Measurements from ENCODE around the gene COQ5.

COQ5 gene

GRCh38 chr12:120481022-120481767 is 47.8 kb downstream of the COQ5 start:
- DNase-seq (ENCODE audit: low read depth, low spot score): no peak
- Histone ChIP-seq H3K4me1 (ENCODE audit: insufficient read depth, insufficient read length) (no peaks in the 10 kb centered on the region), H3K9me3 (ENCODE audit: insufficient read depth, low read length) (no peaks in the 10 kb centered on the region), H3K9ac (ENCODE audit: insufficient read length, low read depth) (no peak overlapping the region), H3K36me3 (ENCODE audit: insufficient read depth, insufficient read length, low read length) (peaks cover 2% of the 10 kb centered on the region), H3K4me3 (ENCODE audit: insufficient read length, low read depth) (no peak overlapping the region), H3K27me3 (ENCODE audit: insufficient read depth, insufficient read length) (no peaks in the 10 kb centered on the region)
- no peak for TF ChIP-seq SUZ12 (IDR thresholded peaks at IDR 0.05; ENCODE audit: extremely low read depth, insufficient read depth, insufficient read length)
- no peak for TF ChIP-seq ZNF274 (IDR thresholded peaks at IDR 0.05; ENCODE audit: low read depth, low read length)
- no peak for TF ChIP-seq YY1 (IDR thresholded peaks at IDR 0.05; ENCODE audit: insufficient read depth, insufficient read length)

- no peaks in the 10 kb centered on the region for H3K27me3 ChIP-seq (ENCODE audit: insufficient read depth, insufficient read length)
- no peak for TF ChIP-seq ZNF274 (IDR thresholded peaks at IDR 0.05; ENCODE audit: low read depth, low read length)
- TF ChIP-seq SUZ12 (IDR thresholded peaks at IDR 0.05; ENCODE audit: extremely low read depth, insufficient read depth, insufficient read length): no peak
- no peak for TF ChIP-seq YY1 (IDR thresholded peaks at IDR 0.05; ENCODE audit: insufficient read depth, insufficient read length)
- H3K36me3 ChIP-seq (ENCODE audit: insufficient read depth, insufficient read length, low read length): peaks cover 2% of the 10 kb centered on the region
- peak overlapping the region; percentile 4 for H3K9ac ChIP-seq (ENCODE audit: insufficient read length, low read depth)
- H3K4me3 ChIP-seq (ENCODE audit: insufficient read length, low read depth): no peak overlapping the region
- no peaks in the 10 kb centered on the region for H3K9me3 ChIP-seq (ENCODE audit: insufficient read depth, low read length)
- H3K4me1 ChIP-seq (ENCODE audit: insufficient read depth, insufficient read length): no peaks in the 10 kb centered on the region
- no peak for DNase-seq (ENCODE audit: low read depth, low spot score)
Observed at GRCh38 chr12:120480211-120480610, 48.7 kb downstream of the COQ5 start.

DNA sequence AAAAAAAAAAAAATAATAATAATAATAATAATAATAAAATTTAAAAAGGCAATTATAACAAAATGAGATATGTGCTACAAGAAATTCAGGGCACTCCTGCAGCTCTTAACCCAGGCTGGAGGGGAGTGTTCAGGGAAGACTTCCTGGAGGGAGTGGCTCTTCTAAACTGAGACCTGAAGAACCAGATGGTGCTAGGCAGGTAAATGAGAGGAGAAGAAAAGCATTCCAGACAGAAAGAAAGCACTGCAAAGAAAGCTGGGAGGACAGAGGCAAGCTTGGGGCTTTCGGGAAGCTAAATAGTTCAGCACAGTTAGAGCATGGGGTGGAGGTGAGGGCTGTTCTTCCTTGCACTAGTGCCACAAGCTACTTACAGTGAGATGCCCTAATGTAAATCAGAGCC is 49.5 kb downstream of the COQ5 start:
- Histone ChIP-seq H3K4me1 (ENCODE audit: insufficient read depth, insufficient read length) (no peaks in the 10 kb centered on the region), H3K9ac (ENCODE audit: insufficient read length, low read depth) (no peak overlapping the region)

DNA sequence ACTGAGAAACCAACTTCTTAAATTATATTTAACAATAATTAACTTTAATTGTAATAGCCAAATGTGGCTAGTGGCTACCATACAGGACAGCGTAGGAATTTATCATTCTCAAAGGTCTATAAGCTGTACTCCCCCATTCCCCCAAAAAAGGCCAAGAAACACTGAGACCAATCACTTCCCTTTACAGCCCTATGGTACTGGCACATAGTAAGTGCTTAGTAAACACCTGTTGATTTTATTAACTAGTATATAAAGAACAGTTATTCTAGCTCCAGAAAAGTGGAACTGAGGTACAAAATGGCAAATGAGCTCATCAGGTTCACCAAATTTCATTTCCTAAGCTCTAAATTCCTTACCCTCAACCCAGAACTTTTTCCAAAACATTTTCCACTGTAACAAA is 53.3 kb downstream of the COQ5 start:
- DNase-seq (ENCODE audit: low read depth, low spot score): no peak
- no peaks in the 10 kb centered on the region for H3K4me1 ChIP-seq (ENCODE audit: insufficient read depth, insufficient read length)
- TF ChIP-seq YY1 (IDR thresholded peaks at IDR 0.05; ENCODE audit: insufficient read depth, insufficient read length) (no peak), ZNF274 (IDR thresholded peaks at IDR 0.05; ENCODE audit: low read depth, low read length) (no peak), SUZ12 (IDR thresholded peaks at IDR 0.05; ENCODE audit: extremely low read depth, insufficient read depth, insufficient read length) (no peak)
- H3K27me3 ChIP-seq (ENCODE audit: insufficient read depth, insufficient read length): no peaks in the 10 kb centered on the region
- no peaks in the 10 kb centered on the region for H3K9me3 ChIP-seq (ENCODE audit: insufficient read depth, low read length)
- H3K36me3 ChIP-seq (ENCODE audit: insufficient read depth, insufficient read length, low read length): no peaks in the 10 kb centered on the region
- no peak overlapping the region for H3K4me3 ChIP-seq (ENCODE audit: insufficient read length, low read depth)
- no peak overlapping the region for H3K9ac ChIP-seq (ENCODE audit: insufficient read length, low read depth)

More for the DNA sequence above, 49.5 kb downstream of the COQ5 start:
- no peak for DNase-seq (ENCODE audit: low read depth, low spot score)
- no peaks in the 10 kb centered on the region for H3K9me3 ChIP-seq (ENCODE audit: insufficient read depth, low read length)
- TF ChIP-seq SUZ12 (IDR thresholded peaks at IDR 0.05; ENCODE audit: extremely low read depth, insufficient read depth, insufficient read length) (no peak), YY1 (IDR thresholded peaks at IDR 0.05; ENCODE audit: insufficient read depth, insufficient read length) (no peak), ZNF274 (IDR thresholded peaks at IDR 0.05; ENCODE audit: low read depth, low read length) (no peak)
- H3K4me3 ChIP-seq (ENCODE audit: insufficient read length, low read depth): no peak overlapping the region
- peaks cover 2% of the 10 kb centered on the region for H3K36me3 ChIP-seq (ENCODE audit: insufficient read depth, insufficient read length, low read length)
- no peaks in the 10 kb centered on the region for H3K27me3 ChIP-seq (ENCODE audit: insufficient read depth, insufficient read length)

DNA sequence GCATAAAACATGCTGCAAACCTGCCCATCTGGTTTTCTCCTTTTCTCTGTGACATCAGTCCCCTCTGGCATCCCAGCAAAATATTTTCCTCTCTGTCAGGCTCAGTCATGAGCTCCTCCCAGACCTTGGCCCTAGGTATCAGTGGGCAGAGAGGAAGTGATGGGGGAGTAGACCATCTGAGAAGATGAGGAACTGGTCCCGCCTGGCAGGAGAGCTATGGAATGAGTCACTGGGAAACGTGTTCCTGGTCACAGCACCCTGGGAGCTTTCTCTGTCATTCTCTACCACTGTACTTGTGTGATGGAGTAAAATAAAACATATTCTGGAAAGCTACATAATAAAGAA is 54.4 kb downstream of the COQ5 start:
- no peak for TF ChIP-seq ZNF274 (IDR thresholded peaks at IDR 0.05; ENCODE audit: low read depth, low read length)
- no peak for TF ChIP-seq YY1 (IDR thresholded peaks at IDR 0.05; ENCODE audit: insufficient read depth, insufficient read length)
- TF ChIP-seq SUZ12 (IDR thresholded peaks at IDR 0.05; ENCODE audit: extremely low read depth, insufficient read depth, insufficient read length): no peak
- Histone ChIP-seq H3K4me1 (ENCODE audit: insufficient read depth, insufficient read length) (no peaks in the 10 kb centered on the region), H3K27me3 (ENCODE audit: insufficient read depth, insufficient read length) (no peaks in the 10 kb centered on the region), H3K9ac (ENCODE audit: insufficient read length, low read depth) (no peak overlapping the region), H3K9me3 (ENCODE audit: insufficient read depth, low read length) (no peaks in the 10 kb centered on the region), H3K36me3 (ENCODE audit: insufficient read depth, insufficient read length, low read length) (no peaks in the 10 kb centered on the region), H3K4me3 (ENCODE audit: insufficient read length, low read depth) (no peak overlapping the region)
- no peak for DNase-seq (ENCODE audit: low read depth, low spot score)

GRCh38 chr12:120473807-120474615 is 54.9 kb downstream of the COQ5 start:
- no peaks in the 10 kb centered on the region for H3K9me3 ChIP-seq (ENCODE audit: insufficient read depth, low read length)
- H3K4me1 ChIP-seq (ENCODE audit: insufficient read depth, insufficient read length): no peaks in the 10 kb centered on the region
- no peaks in the 10 kb centered on the region for H3K27me3 ChIP-seq (ENCODE audit: insufficient read depth, insufficient read length)
- H3K36me3 ChIP-seq (ENCODE audit: insufficient read depth, insufficient read length, low read length): no peaks in the 10 kb centered on the region
- no peak for DNase-seq (ENCODE audit: low read depth, low spot score)
- TF ChIP-seq ZNF274 (IDR thresholded peaks at IDR 0.05; ENCODE audit: low read depth, low read length) (no peak), YY1 (IDR thresholded peaks at IDR 0.05; ENCODE audit: insufficient read depth, insufficient read length) (no peak), SUZ12 (IDR thresholded peaks at IDR 0.05; ENCODE audit: extremely low read depth, insufficient read depth, insufficient read length) (no peak)
- no peak overlapping the region for H3K9ac ChIP-seq (ENCODE audit: insufficient read length, low read depth)
- no peak overlapping the region for H3K4me3 ChIP-seq (ENCODE audit: insufficient read length, low read depth)

- TF ChIP-seq ZNF274 (IDR thresholded peaks at IDR 0.05; ENCODE audit: low read depth, low read length) (no peak), SUZ12 (IDR thresholded peaks at IDR 0.05; ENCODE audit: extremely low read depth, insufficient read depth, insufficient read length) (no peak), YY1 (IDR thresholded peaks at IDR 0.05; ENCODE audit: insufficient read depth, insufficient read length) (no peak)
- H3K27me3 ChIP-seq (ENCODE audit: insufficient read depth, insufficient read length): no peaks in the 10 kb centered on the region
- no peak for DNase-seq (ENCODE audit: low read depth, low spot score)
- H3K9ac ChIP-seq (ENCODE audit: insufficient read length, low read depth): no peak overlapping the region
- no peaks in the 10 kb centered on the region for H3K4me1 ChIP-seq (ENCODE audit: insufficient read depth, insufficient read length)
- peaks cover 9% of the 10 kb centered on the region for H3K36me3 ChIP-seq (ENCODE audit: insufficient read depth, insufficient read length, low read length)
- no peak overlapping the region for H3K4me3 ChIP-seq (ENCODE audit: insufficient read length, low read depth)
- H3K9me3 ChIP-seq (ENCODE audit: insufficient read depth, low read length): no peaks in the 10 kb centered on the region
Observed at GRCh38 chr12:120472521-120472920, 56.4 kb downstream of the COQ5 start.

Measured in NT2/D1 (cell line).